GM19193 (cell line): ENCODE measurements around the gene TNS3.

Experiments
- POLR2A ChIP-seq: IDR thresholded peaks from 4 replicates; pipeline ENCODE4 v1.6.1; 2011; ENCODE audit not compliant: insufficient read depth, insufficient read length; ENCODE audit errors: extremely low read depth

The TNS3 gene

GRCh38 chr7:47295606-47296005 lies 286.3 kb downstream of the TNS3 start:
- TF ChIP-seq POLR2A, result no peak

GRCh38 chr7:47294556-47295222 lies 287.2 kb downstream of the TNS3 start:
- no peak for TF ChIP-seq POLR2A

GRCh38 chr7:47293884-47294555 lies 287.9 kb downstream of the TNS3 start:
- TF ChIP-seq POLR2A, result no peak

- no peak for TF ChIP-seq POLR2A
These were observed 289.0 kb downstream of the TNS3 start for GRCh38 chr7:47292832-47293309.

GRCh38 chr7:47291461-47292081 lies 290.3 kb downstream of the TNS3 start:
- no peak for TF ChIP-seq POLR2A

DNA sequence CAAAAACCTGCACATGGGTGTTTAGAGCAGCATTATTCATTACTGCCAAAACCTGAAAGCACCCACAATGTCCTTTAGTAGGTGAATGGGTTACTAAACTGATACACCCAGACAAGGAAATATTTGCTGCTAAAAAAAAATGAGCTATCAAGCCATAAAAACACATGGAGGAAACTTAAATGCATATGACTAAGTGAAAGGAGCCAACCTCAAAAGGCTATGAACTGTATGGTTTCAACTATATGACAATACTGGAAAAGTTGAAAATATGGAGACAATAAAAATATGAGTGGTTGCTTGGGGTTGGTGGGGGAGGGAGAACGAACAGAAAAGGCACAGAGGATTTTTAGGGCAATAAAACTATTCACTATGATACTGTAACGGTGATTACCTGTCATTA lies 291.0 kb downstream of the TNS3 start:
- no peak for TF ChIP-seq POLR2A

GRCh38 chr7:47290466-47290865 lies 291.4 kb downstream of the TNS3 start:
- no peak for TF ChIP-seq POLR2A

GRCh38 chr7:47288060-47288459 lies 293.9 kb downstream of the TNS3 start:
- TF ChIP-seq POLR2A, result no peak

GRCh38 chr7:47285860-47286491 lies 295.9 kb downstream of the TNS3 start:
- no peak for TF ChIP-seq POLR2A

- no peak for TF ChIP-seq POLR2A
These were observed 296.9 kb downstream of the TNS3 start for GRCh38 chr7:47284691-47285635.

DNA sequence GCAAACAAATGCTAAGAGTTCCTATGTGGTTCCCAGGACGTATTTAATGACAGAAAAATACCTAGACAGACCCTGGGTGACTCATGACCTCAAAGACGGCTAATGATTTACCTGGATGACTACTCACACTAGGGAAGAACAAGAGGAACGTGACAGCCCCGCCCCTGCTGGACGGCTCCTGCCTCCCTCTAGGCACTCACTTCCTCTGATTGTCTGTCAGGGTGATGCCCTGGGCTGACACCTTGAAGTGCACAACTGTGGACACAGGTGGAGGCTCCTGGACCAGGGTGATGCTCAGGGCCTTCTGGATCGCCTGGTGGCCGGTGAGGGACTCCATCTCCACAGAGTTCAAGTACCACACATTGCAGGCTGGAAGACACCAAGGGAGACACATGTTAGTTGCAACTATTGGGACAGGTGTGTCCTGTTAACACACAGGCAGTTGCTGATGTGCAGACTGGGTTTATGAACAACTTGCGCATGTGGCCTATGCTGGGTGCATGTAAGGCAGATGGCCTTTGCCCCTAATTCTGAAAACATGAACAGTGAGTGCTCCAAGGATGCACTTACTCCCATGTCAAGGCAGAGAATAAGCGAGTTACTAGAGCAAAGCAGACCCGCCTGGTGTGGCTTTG lies 298.3 kb downstream of the TNS3 start:
- TF ChIP-seq POLR2A, result no peak

DNA sequence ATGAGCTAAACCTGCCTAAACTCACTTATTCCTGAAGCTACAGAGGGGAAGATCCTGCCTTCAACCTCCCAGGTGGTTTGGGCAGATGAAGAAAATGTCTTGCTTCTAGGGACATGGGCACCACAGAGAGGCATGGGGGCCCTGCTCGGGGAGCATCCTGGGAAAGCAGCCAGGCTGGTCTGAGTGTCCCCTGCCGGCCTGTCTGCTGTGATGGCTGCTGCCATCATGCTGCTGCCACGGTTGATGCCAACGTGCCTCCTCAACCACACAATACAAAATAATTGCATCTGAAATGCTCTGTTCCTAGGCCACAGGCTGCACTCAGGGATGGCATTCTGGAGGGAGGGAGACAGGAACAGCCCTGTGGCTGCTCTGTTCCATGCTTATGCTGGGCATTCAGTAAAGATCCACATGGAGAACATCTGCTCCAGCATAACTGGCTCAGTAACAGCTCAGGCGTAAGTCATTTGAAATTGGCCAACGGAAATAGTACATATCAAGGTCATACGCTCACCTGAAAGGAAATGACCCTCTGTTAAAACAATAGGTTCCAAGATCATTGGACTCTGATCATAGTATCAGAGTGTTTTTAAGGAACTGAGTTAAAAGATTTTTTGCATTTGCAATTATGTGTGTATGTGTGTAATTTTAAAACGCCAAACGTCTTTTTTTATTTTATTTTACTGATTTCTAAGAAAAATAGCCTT lies 299.0 kb downstream of the TNS3 start:
- TF ChIP-seq POLR2A, result no peak

DNA sequence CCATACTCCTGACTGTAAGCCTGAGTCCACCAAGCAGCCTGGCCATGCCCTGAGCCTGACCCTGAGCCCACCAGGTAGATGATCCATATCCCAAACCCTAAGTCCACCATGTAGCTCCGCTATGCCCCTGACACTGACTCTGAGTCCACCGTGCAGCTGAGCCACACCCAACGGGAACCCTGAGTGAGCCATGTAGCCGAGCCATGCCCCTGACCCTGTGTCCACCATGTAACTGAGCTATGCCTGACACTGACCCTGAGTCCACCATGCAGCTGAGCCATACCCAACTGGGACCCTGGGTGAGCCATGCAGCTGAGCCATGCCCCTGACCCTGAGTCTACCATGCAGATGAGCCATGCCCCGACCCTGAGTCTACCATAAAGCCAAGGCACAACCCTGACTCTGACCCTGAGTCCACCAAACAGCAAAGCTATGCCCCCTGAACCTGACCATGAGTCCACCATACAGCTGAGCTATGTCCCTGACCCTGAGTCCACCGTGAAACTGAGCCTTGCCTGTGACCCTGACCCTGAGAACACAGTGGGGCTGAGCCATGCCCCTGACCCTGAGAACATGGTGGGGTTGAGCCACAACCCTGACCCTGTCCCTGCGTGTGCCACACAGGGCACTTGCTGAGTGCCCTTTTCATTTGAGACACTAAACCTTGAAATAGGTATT lies 299.8 kb downstream of the TNS3 start:
- no peak for TF ChIP-seq POLR2A
